Lung (tissue), 12 donors: ENCODE data around the gene DAD1. TPM values are rescaled to one million over a fixed set of nuclear protein-coding genes. Genes with fewer than 3 reads are reported as not detected.

Experiments used
- ATAC-seq: fragments of 200-7000 bp; cut with Tn5 transposase; one replicate; pipeline ENCODE4 v1.9.1; 2020; ENCODE audit warnings: moderate number of reproducible peaks; ENCODE audit not compliant: insufficient read depth, low FRiP score
- DNase-seq, 3 donors: peaks; one replicate each; pipeline ENCODE4 v3.0.0-alpha.2; 2013 to 2017
- H3K27ac ChIP-seq, 2 donors: one replicate each; pipeline ENCODE4 v1.5.1; 2013; ENCODE audit warnings: mild to moderate bottlenecking in 2 of 2, moderate library complexity in 2 of 2, control low read depth in 1 of 2, inconsistent platforms in 1 of 2, low read depth in 1 of 2, low read length in 1 of 2
- H3K27me3 ChIP-seq, 3 donors: one replicate each; pipeline ENCODE4 v1.5.1; 2013; ENCODE audit warnings: low read length in 2 of 3; ENCODE audit not compliant: control insufficient read depth in 3 of 3, insufficient read depth in 3 of 3
- H3K36me3 ChIP-seq, 4 donors: one replicate each; pipeline ENCODE4 v1.5.1; 2013; ENCODE audit warnings: low read length in 4 of 4, mild to moderate bottlenecking in 1 of 4, moderate library complexity in 1 of 4; ENCODE audit not compliant: control insufficient read depth in 4 of 4, insufficient read depth in 4 of 4
- H3K4me1 ChIP-seq, 5 donors: one replicate each; pipeline ENCODE4 v1.5.1; 2013; ENCODE audit warnings: low read length in 5 of 5, mild to moderate bottlenecking in 2 of 5, moderate library complexity in 1 of 5; ENCODE audit not compliant: control insufficient read depth in 5 of 5, insufficient read depth in 5 of 5
- H3K4me3 ChIP-seq: one replicate; pipeline ENCODE4 v1.5.1; 2013; ENCODE audit warnings: mild to moderate bottlenecking, control low read depth, moderate library complexity
- H3K9ac ChIP-seq, 2 donors: one replicate each; pipeline ENCODE4 v1.5.1; 2013; ENCODE audit warnings: low read length in 2 of 2, control low read depth in 1 of 2; ENCODE audit not compliant: insufficient read depth in 1 of 2
- H3K9me3 ChIP-seq, 4 donors: one replicate each; pipeline ENCODE4 v1.5.1; 2013; ENCODE audit warnings: low read length in 3 of 4, mild to moderate bottlenecking in 1 of 4, moderate library complexity in 1 of 4; ENCODE audit not compliant: control insufficient read depth in 4 of 4, insufficient read depth in 3 of 4
- WGBS, 2 donors: extraction: QIAGEN DNeasy Blood & Tissue Kit; methylation state at CpG; one replicate each; pipeline ENCODE4 v1.1.7; 2013; 5-methylcytosine and 5-hydroxymethylcytosine counted together
- polyA plus RNA-seq, 2 donors: library from polyadenylated mRNA; stranded (reverse); fragments of 200-250 nt; gene quantifications; one replicate each; pipeline ENCODE4 v1.2.1, GENCODE V29; 2013
- total RNA-seq, 2 donors: library from RNA; depleted of rRNA in 1 of 2; stranded (reverse); fragments of >200 nt in 1 of 2; gene quantifications; one replicate each; pipeline ENCODE4 v1.2.1, GENCODE V29; 2014 to 2021
- TF ChIP-seq, protein P1 (sequence below): IDR thresholded peaks from 2 replicates; pipeline ENCODE4 v1.5.1; 2012; ENCODE audit warnings: mild to moderate bottlenecking; ENCODE audit errors: control extremely low read depth, extremely low read depth
- donor health status: control.
- donor health status: control.
- donor health status: Bipolar disorder and iron deficiency.
- donor health status: healthy.
- donor health status: DM: yes; HTN: yes; CAD: no.

Gene DAD1
- total and polyA plus RNA-seq, 4 donors, result 164 to 377 (median 217) TPM

DNA sequence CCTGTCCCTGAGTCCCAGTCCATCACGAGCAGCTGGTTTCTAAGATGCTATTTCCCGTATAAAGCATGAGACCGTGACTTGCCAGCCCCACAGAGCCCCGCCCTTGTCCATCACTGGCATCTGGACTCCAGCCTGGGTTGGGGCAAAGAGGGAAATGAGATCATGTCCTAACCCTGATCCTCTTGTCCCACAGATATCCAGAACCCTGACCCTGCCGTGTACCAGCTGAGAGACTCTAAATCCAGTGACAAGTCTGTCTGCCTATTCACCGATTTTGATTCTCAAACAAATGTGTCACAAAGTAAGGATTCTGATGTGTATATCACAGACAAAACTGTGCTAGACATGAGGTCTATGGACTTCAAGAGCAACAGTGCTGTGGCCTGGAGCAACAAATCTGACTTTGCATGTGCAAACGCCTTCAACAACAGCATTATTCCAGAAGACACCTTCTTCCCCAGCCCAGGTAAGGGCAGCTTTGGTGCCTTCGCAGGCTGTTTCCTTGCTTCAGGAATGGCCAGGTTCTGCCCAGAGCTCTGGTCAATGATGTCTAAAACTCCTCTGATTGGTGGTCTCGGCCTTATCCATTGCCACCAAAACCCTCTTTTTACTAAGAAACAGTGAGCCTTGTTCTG, 41.6 kb downstream of the DAD1 start:
- no peak overlapping the region for H3K9ac ChIP-seq
- peaks cover 2 to 41% (median 27%) of the 10 kb centered on the region in 5 donors for H3K4me1 ChIP-seq
- no peaks in the 10 kb centered on the region for H3K9me3 ChIP-seq
- DNase-seq (no peak), ATAC-seq (no peak)
- TF ChIP-seq, protein P1, sequence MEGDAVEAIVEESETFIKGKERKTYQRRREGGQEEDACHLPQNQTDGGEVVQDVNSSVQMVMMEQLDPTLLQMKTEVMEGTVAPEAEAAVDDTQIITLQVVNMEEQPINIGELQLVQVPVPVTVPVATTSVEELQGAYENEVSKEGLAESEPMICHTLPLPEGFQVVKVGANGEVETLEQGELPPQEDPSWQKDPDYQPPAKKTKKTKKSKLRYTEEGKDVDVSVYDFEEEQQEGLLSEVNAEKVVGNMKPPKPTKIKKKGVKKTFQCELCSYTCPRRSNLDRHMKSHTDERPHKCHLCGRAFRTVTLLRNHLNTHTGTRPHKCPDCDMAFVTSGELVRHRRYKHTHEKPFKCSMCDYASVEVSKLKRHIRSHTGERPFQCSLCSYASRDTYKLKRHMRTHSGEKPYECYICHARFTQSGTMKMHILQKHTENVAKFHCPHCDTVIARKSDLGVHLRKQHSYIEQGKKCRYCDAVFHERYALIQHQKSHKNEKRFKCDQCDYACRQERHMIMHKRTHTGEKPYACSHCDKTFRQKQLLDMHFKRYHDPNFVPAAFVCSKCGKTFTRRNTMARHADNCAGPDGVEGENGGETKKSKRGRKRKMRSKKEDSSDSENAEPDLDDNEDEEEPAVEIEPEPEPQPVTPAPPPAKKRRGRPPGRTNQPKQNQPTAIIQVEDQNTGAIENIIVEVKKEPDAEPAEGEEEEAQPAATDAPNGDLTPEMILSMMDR, result no peak
- no peak overlapping the region for H3K4me3 ChIP-seq
- no peaks in the 10 kb centered on the region for H3K36me3 ChIP-seq
- 73 to 85% methylated on average over 9 of the region's 9 CpGs for WGBS, 2 donors
- H3K27ac ChIP-seq, result peak overlapping the region in 1 of 2 donors; percentile 3
- H3K27me3 ChIP-seq, result no peaks in the 10 kb centered on the region

DNA sequence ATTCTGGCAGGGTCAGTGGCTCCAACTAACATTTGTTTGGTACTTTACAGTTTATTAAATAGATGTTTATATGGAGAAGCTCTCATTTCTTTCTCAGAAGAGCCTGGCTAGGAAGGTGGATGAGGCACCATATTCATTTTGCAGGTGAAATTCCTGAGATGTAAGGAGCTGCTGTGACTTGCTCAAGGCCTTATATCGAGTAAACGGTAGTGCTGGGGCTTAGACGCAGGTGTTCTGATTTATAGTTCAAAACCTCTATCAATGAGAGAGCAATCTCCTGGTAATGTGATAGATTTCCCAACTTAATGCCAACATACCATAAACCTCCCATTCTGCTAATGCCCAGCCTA, 42.3 kb downstream of the DAD1 start:
- Histone ChIP-seq H3K27me3 (no peaks in the 10 kb centered on the region), H3K4me1 (peaks cover 2 to 41% (median 27%) of the 10 kb centered on the region in 5 donors), H3K9me3 (no peaks in the 10 kb centered on the region), H3K9ac (peak overlapping the region in 1 of 2 donors; percentile 62), H3K4me3 (no peak overlapping the region), H3K27ac (peak overlapping the region in 1 of 2 donors; percentile 40), H3K36me3 (no peaks in the 10 kb centered on the region)
- TF ChIP-seq, protein P1, result no peak
- WGBS, 2 donors, result 92 to 97% methylated on average over 3 of the region's 3 CpGs
- no peak for DNase-seq
- ATAC-seq, result no peak

DNA sequence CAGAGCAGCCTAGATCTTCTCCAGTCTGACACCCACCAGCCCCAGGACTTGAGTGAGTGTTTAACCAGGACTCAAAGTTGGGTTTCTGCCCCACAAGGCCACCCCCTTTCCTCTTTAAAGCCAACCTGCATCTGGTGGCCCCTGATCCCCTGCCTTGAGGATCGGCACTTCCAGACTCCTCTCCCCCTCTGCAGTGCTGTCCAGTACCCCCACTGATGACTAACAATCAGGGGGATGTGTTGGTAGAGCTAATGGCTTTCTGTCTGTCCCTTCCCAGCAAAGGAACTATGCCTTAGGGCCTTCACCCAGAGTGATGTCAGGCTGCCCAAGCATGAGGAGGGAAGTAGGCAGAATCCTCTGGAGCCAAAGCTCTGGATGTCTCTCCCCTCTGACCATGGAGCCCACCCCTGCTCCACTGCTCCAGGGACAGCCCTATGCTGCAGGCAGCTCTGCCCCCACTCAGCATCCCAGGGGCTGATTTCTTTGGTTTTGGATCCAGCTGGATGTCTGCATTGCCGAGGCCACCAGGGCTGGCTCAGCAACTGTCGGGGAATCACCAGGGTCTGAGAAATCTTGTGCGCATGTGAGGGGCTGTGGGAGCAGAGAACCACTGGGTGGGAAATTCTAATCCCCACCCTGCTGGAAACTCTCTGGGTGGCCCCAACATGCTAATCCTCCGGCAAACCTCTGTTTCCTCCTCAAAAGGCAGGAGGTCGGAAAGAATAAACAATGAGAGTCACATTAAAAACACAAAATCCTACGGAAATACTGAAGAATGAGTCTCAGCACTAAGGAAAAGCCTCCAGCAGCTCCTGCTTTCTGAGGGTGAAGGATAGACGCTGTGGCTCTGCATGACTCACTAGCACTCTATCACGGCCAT, 42.9 kb downstream of the DAD1 start:
- peak overlapping the region in 1 of 2 donors; percentile 62 for H3K9ac ChIP-seq
- DNase-seq, result peak; percentile 82 to 93 (median 89)
- H3K36me3 ChIP-seq, result no peaks in the 10 kb centered on the region
- peak overlapping the region; percentile 0 to 45 for H3K27ac ChIP-seq
- ATAC-seq, result no peak
- no peaks in the 10 kb centered on the region for H3K9me3 ChIP-seq
- peaks cover 2 to 41% (median 27%) of the 10 kb centered on the region in 5 donors for H3K4me1 ChIP-seq
- 64 to 79% methylated on average over 9 of the region's 9 CpGs for WGBS, 2 donors
- no peak overlapping the region for H3K4me3 ChIP-seq
- TF ChIP-seq, protein P1, result no peak
- H3K27me3 ChIP-seq, result no peaks in the 10 kb centered on the region
